Chondrocyte (in vitro differentiated cells): ENCODE measurements around the gene PEX7. TPM values are rescaled to one million over a fixed set of nuclear protein-coding genes. Genes with fewer than 3 reads are reported as not detected.
"Not testable (repeated sequence)": the region's sequence is repeated elsewhere in the genome, so short reads cannot be mapped to it uniquely, and the experiment has no call there.

Experiments
- DNase-seq: peaks from one replicate; pipeline ENCODE4 v3.0.0; 2021; ENCODE audit warnings: mixed read lengths, low spot score
- H3K27ac Mint-ChIP-seq: one replicate; pipeline ENCODE4 v1.8.0; 2021; ENCODE audit warnings: mild to moderate bottlenecking, moderate library complexity, mixed read lengths; ENCODE audit not compliant: unreplicated experiment
- H3K27me3 Mint-ChIP-seq: 2 replicates; pipeline ENCODE4 v1.8.0; 2021; ENCODE audit warnings: low read depth, mixed read lengths
- H3K36me3 Mint-ChIP-seq: 2 replicates; pipeline ENCODE4 v1.8.0; 2021; ENCODE audit warnings: low read depth, mixed read lengths
- H3K4me1 Mint-ChIP-seq: 2 replicates; pipeline ENCODE4 v1.8.0; 2021; ENCODE audit warnings: low read depth, mild to moderate bottlenecking, mixed read lengths
- H3K4me3 Mint-ChIP-seq: one replicate; pipeline ENCODE4 v1.8.0; 2021; ENCODE audit warnings: mild to moderate bottlenecking, moderate library complexity, mixed read lengths; ENCODE audit not compliant: unreplicated experiment
- H3K9me3 Mint-ChIP-seq: 2 replicates; pipeline ENCODE4 v1.8.0; 2021; ENCODE audit warnings: low read depth, mixed read lengths
- total RNA-seq: library from RNA; stranded (reverse); gene quantifications from 3 replicates; pipeline ENCODE4 v1.2.1, GENCODE V29; 2021
- TF ChIP-seq, protein P1 (sequence below): fragments of 200-600 bp; sonication (generic); IDR thresholded peaks from 2 replicates; pipeline ENCODE4 v1.5.0; 2021; ENCODE audit warnings: antibody characterized with exemption, mild to moderate bottlenecking, moderate library complexity

Gene PEX7
- total RNA-seq, 1 donor from 2014 or later = 7.0 TPM

DNA sequence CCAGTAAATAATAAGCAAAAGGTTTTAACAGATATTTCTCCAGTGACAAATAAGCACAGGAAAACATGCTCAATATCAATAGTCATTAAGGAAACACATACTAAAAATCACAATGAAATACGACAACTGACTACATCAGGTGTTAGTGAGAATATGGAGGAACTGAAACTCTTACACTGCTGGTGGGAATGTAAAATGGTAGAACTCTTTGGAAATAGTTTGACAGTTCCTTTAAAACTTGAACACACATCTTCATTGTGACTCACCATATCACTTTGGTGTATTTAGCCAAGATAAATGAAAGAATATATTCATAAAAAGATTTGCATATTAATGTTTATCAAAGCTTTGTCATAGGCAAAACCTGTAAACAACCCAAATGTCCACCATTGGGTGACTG, 18.8 kb upstream of the PEX7 start:
- DNase-seq = no peak
- TF ChIP-seq, protein P1, sequence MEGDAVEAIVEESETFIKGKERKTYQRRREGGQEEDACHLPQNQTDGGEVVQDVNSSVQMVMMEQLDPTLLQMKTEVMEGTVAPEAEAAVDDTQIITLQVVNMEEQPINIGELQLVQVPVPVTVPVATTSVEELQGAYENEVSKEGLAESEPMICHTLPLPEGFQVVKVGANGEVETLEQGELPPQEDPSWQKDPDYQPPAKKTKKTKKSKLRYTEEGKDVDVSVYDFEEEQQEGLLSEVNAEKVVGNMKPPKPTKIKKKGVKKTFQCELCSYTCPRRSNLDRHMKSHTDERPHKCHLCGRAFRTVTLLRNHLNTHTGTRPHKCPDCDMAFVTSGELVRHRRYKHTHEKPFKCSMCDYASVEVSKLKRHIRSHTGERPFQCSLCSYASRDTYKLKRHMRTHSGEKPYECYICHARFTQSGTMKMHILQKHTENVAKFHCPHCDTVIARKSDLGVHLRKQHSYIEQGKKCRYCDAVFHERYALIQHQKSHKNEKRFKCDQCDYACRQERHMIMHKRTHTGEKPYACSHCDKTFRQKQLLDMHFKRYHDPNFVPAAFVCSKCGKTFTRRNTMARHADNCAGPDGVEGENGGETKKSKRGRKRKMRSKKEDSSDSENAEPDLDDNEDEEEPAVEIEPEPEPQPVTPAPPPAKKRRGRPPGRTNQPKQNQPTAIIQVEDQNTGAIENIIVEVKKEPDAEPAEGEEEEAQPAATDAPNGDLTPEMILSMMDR = no peak
- Mint-ChIP-seq H3K27me3 (no peaks in the 10 kb centered on the region), H3K4me1 (no peaks in the 10 kb centered on the region), H3K36me3 (no peaks in the 10 kb centered on the region), H3K9me3 (no peaks in the 10 kb centered on the region), H3K4me3 (no peak overlapping the region), H3K27ac (no peak overlapping the region)

DNA sequence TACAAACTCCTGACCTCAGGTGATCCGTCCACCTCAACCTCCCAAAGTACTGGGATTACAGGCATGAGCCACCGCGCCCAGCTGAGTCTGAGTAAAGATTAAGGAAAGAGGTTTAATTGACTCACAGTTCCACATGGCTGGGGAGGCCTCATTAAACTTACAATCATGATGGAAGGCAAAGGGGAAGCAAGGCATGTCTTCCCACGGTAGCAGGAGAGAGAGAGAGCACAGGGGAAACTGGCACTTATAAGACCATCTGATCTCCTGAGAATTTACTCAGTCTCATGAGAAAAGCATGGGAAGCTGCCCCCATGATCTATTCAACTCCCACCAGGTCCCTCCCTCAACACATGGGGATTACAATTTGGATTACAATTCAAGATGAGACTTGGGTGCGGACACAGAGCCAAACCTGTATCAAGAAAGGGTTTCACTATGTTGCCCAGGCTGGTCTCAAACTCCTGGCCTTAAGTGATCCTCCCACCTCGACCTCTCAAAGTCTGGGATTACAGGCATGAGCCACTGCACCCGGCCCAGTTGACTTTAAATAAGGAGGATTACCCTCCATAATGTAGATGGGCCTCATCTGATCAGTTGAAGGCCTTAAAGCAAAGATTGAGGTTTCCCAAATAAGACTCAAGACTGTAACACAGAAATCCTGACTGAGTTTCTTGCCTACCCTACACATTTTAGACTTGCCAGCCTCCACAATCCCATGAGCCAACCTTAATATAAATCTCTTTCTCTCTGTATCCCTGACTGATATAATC, 13.1 kb upstream of the PEX7 start:
- Mint-ChIP-seq H3K27ac (no peak overlapping the region), H3K4me1 (peaks cover 2% of the 10 kb centered on the region), H3K4me3 (no peak overlapping the region), H3K36me3 (no peaks in the 10 kb centered on the region), H3K9me3 (no peaks in the 10 kb centered on the region), H3K27me3 (no peaks in the 10 kb centered on the region)
- TF ChIP-seq, protein P1 = no peak
- DNase-seq = no peak

DNA sequence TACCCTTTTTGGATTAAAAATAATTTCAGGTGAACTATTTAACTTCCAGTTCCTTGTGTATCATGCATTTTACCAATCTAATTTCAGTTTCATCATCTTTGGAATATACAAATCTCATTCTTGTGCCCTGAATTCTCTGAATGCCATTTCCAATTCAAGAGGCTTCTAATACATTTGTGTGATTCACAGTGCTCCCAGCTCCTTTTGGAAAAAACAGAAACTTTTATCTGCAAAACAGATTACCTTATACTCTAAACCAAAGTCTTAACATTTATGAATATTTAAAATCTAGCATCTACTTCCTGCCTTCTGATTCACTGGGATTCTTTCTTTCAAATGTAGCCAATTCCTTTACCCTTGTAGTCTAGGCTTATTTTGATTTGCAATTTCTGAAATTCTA, 11.1 kb upstream of the PEX7 start:
- H3K27me3 Mint-ChIP-seq = no peaks in the 10 kb centered on the region
- H3K4me3 Mint-ChIP-seq = no peak overlapping the region
- no peaks in the 10 kb centered on the region for H3K9me3 Mint-ChIP-seq
- no peaks in the 10 kb centered on the region for H3K36me3 Mint-ChIP-seq
- peaks cover 2% of the 10 kb centered on the region for H3K4me1 Mint-ChIP-seq
- TF ChIP-seq, protein P1 = no peak
- no peak for DNase-seq
- no peak overlapping the region for H3K27ac Mint-ChIP-seq

DNA sequence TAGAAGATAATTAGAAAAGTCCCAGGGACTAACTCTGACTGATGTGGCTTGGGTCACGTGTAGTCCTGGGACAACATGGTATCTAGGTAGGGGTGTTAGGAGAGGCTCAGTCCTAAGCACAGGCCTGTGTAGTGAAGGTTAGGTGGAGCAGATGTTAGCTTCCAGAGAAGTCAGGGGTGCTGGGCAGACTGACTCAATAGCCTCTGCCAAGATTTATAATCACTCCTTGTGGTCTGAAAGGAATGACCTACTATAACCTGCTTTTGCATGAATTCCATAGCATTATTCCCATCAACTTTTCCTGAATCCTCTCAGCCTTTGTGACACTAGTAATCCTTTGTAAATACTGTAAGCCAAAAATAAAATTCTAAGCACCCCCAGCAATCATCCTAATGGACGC, 10.2 kb upstream of the PEX7 start:
- Mint-ChIP-seq H3K4me3 (no peak overlapping the region), H3K27me3 (peaks cover 5% of the 10 kb centered on the region), H3K9me3 (no peaks in the 10 kb centered on the region), H3K4me1 (peaks cover 2% of the 10 kb centered on the region), H3K27ac (no peak overlapping the region), H3K36me3 (no peaks in the 10 kb centered on the region)
- TF ChIP-seq, protein P1 = no peak
- DNase-seq = no peak

DNA sequence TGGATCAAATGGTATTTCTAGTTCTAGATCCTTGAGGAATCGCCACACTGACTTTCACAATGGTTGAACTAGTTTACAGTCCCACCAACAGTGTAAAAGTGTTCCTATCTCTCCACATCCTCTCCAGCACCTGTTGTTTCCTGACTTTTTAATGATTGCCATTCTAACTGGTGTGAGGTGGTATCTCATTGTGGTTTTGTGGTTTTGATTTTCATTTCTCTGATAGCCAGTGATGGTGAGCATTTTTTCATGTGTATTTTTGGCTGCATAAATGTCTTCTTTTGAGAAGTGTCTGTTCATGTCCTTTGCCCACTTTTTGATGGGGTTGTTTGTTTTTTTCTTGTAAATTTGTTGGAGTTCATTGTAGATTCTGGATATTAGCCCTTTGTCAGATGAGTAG, 6.8 kb upstream of the PEX7 start:
- H3K4me1 Mint-ChIP-seq, DNase-seq, H3K36me3 Mint-ChIP-seq, H3K4me3 Mint-ChIP-seq, H3K9me3 Mint-ChIP-seq, H3K27ac Mint-ChIP-seq: not testable (repeated sequence)
- H3K27me3 Mint-ChIP-seq = peaks cover 10% of the 10 kb centered on the region

DNA sequence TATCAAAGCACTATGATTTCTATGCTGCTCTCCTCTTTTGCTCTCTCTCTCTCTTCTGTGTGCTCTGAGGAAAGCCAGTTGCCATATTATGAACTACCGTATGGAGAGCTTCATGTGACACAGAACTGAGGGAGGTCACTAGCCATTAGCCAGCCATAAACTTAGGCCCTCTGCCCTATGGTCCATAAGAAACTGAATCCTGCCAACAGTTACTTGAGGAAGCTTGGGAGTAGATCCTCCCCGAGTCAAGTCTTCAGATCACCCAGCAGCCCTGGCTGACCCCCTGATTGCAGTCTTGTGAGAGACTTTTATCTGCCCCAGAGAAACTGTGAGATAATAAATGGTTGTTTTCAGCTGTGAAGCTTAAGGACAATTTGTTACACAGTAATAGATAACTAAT, 5.7 kb upstream of the PEX7 start:
- Mint-ChIP-seq H3K36me3 (no peaks in the 10 kb centered on the region), H3K27me3 (peaks cover 10% of the 10 kb centered on the region), H3K9me3 (no peaks in the 10 kb centered on the region), H3K4me3 (no peak overlapping the region), H3K27ac (no peak overlapping the region), H3K4me1 (no peaks in the 10 kb centered on the region)
- TF ChIP-seq, protein P1 = no peak
- no peak for DNase-seq
